ENCODE data around the gene ABCG5. TPM values are rescaled to one million over a fixed set of nuclear protein-coding genes. Genes with fewer than 3 reads are reported as not detected.

Gene ABCG5
- total and polyA plus RNA-seq, 2 of the 4 experiments (the other 2 are of a cell fraction): not detected

- no CpG with 5 or more reads among the region's 11 CpGs for WGBS, 2 experiments (ENCODE audit: extremely low coverage in 2 of 2, insufficient read length in 1 of 2)
- CTCF ChIA-PET: no interaction called here
- Histone ChIP-seq H3K9me1 (ENCODE audit: insufficient read depth, low read length) (no peaks in the 10 kb centered on the region), H2BK15ac (ENCODE audit: low read depth, low read length) (no peak overlapping the region), H2AK9ac (replicated peaks; ENCODE audit: low read depth, low read length, poor library complexity) (no peak overlapping the region), H2BK20ac (ENCODE audit: low read depth, low read length) (no peak overlapping the region), H3K9me3 (ENCODE audit: control insufficient read depth, insufficient read depth, low read length) (no peaks in the 10 kb centered on the region), H3K23ac (ENCODE audit: low read depth, low read length) (no peak overlapping the region), H2AK5ac (ENCODE audit: low read depth, low read length) (no peak overlapping the region), H3K18ac (ENCODE audit: low read depth, low read length) (no peak overlapping the region), H3K27ac (ENCODE audit: insufficient read depth, low read length) (no peak overlapping the region), H4K20me1 (ENCODE audit: insufficient read depth, low read length) (no peaks in the 10 kb centered on the region), H2BK120ac (ENCODE audit: low read depth, low read length) (no peak overlapping the region), H3K4ac (ENCODE audit: low read depth, low read length) (no peak overlapping the region), H2AFZ (replicated peaks; ENCODE audit: low read length, poor library complexity) (no peak overlapping the region), H3K4me3 (ENCODE audit: insufficient read depth, low read depth, low read length) (no peak overlapping the region), H3K14ac (replicated peaks; ENCODE audit: low read depth, low read length) (no peak overlapping the region), H3K4me2 (ENCODE audit: low read depth, low read length) (no peak overlapping the region), H4K8ac (ENCODE audit: low read depth in 2 of 2, low read length in 2 of 2) (no peak overlapping the region), H3K27me3 (ENCODE audit: control insufficient read depth, insufficient read depth, low read length) (peaks cover 33% of the 10 kb centered on the region), H3K36me3 (ENCODE audit: control insufficient read depth, insufficient read depth, low read length) (no peaks in the 10 kb centered on the region), H2BK5ac (ENCODE audit: low read depth, low read length, poor library complexity, severe bottlenecking) (no peak overlapping the region), H3K9ac (ENCODE audit: low read depth, low read length) (no peak overlapping the region), H4K5ac (ENCODE audit: low read depth, low read length) (no peak overlapping the region), H3K4me1 (ENCODE audit: control insufficient read depth, insufficient read depth, low read length) (no peaks in the 10 kb centered on the region), H3K56ac (ENCODE audit: extremely low read depth, insufficient read depth, low read length) (no peak overlapping the region), H4K91ac (ENCODE audit: insufficient read depth, low read depth, low read length) (no peak overlapping the region), H3K79me1 (ENCODE audit: low read depth in 1 of 2, low read length in 2 of 2) (no peaks in the 10 kb centered on the region)
- in situ Hi-C loops (cut with MboI; ENCODE audit: low sequenced_read_pairs): no loop called here
- POLR2A ChIA-PET (ENCODE audit: unreplicated experiment): no interaction called here
- TF ChIP-seq SMC3 (IDR thresholded peaks at IDR 0.05; ENCODE audit: low read depth, low read length) (no peak), CHD1 (IDR thresholded peaks at IDR 0.05; ENCODE audit: low read depth, low read length) (no peak), MXI1 (IDR thresholded peaks at IDR 0.05; ENCODE audit: borderline replicate concordance, low read depth, low read length) (no peak), RFX5 (IDR thresholded peaks at IDR 0.05; ENCODE audit: low read depth, low read length) (no peak), MAFK (IDR thresholded peaks at IDR 0.05; ENCODE audit: low read depth, low read length) (no peak), NFE2L2 (IDR thresholded peaks at IDR 0.05; ENCODE audit: low read depth, low read length) (no peak), RAD21 (IDR thresholded peaks at IDR 0.05; ENCODE audit: low read length) (no peak)
- TF ChIP-seq, protein P1, sequence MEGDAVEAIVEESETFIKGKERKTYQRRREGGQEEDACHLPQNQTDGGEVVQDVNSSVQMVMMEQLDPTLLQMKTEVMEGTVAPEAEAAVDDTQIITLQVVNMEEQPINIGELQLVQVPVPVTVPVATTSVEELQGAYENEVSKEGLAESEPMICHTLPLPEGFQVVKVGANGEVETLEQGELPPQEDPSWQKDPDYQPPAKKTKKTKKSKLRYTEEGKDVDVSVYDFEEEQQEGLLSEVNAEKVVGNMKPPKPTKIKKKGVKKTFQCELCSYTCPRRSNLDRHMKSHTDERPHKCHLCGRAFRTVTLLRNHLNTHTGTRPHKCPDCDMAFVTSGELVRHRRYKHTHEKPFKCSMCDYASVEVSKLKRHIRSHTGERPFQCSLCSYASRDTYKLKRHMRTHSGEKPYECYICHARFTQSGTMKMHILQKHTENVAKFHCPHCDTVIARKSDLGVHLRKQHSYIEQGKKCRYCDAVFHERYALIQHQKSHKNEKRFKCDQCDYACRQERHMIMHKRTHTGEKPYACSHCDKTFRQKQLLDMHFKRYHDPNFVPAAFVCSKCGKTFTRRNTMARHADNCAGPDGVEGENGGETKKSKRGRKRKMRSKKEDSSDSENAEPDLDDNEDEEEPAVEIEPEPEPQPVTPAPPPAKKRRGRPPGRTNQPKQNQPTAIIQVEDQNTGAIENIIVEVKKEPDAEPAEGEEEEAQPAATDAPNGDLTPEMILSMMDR (conservative IDR thresholded peaks at IDR 0.05; ENCODE audit: low read depth, low read length): no peak
- DNase-seq (no peak), ATAC-seq (ENCODE audit: low read depth) (no peak)
- intact Hi-C loops (cut with micrococcal nuclease): no loop called here
- BruUV-seq (replicated peaks): no TSS peak
- dilution Hi-C loops (cut with HindIII; ENCODE audit: low sequenced_read_pairs, unreplicated experiment): no loop called here
Measured at GRCh38 chr2:43823751-43824150, 14.9 kb downstream of the ABCG5 start.

Measured in IMR-90 (cell line).